NK-92 treated with Interleukin-12 subunit alpha and Interleukin-12 subunit beta, amount 100 ng/mL, for 24 hours (cell line): ENCODE data around the gene HCRT.
"Not testable (repeated sequence)": the region's sequence is repeated elsewhere in the genome, so short reads cannot be mapped to it uniquely, and the experiment has no call there.

ENCODE experiments used
- DNase-seq: peaks from one replicate; lab custom pipeline; 2025; lab: John Stamatoyannopoulos, UW

Gene HCRT, protein sequence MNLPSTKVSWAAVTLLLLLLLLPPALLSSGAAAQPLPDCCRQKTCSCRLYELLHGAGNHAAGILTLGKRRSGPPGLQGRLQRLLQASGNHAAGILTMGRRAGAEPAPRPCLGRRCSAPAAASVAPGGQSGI

GRCh38 chr17:42184713-42185620 lies at the start of gene HCRT:
TSS of gene HCRT (minus strand) at chr17:42185452. CDS start at chr17:42185365, 87 bp downstream.
- DNase-seq: no peak

- DNase-seq: no peak
Measured at GRCh38 chr17:42233994-42234393, 48.7 kb upstream of the HCRT start.

GRCh38 chr17:42233156-42233555 lies 47.9 kb upstream of the HCRT start:
- DNase-seq: no peak

DNA sequence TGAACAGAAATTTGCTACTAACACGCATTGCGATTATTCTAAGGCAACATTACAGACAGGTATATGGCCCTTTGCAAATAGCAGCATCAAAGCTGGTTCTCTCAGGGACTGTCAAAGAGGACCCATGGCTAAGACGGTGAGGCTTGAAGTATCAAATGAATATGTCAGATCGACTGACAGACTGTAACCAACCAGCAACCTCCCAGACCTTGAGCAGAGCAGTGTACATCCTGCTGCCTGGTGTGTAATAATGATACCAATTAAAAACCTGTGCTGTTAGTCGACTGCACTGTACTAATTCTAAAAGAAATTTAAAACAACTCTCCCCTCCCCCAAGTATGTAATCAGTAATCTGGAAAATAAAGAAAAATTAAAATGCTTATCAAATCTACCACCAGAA lies 45.0 kb upstream of the HCRT start:
- no peak for DNase-seq

GRCh38 chr17:42227849-42228700 lies 42.8 kb upstream of the HCRT start:
- no peak for DNase-seq

- DNase-seq: no peak
Measured at GRCh38 chr17:42225646-42226045, 40.4 kb upstream of the HCRT start.

GRCh38 chr17:42224651-42225050 lies 39.4 kb upstream of the HCRT start:
- DNase-seq: no peak

DNA sequence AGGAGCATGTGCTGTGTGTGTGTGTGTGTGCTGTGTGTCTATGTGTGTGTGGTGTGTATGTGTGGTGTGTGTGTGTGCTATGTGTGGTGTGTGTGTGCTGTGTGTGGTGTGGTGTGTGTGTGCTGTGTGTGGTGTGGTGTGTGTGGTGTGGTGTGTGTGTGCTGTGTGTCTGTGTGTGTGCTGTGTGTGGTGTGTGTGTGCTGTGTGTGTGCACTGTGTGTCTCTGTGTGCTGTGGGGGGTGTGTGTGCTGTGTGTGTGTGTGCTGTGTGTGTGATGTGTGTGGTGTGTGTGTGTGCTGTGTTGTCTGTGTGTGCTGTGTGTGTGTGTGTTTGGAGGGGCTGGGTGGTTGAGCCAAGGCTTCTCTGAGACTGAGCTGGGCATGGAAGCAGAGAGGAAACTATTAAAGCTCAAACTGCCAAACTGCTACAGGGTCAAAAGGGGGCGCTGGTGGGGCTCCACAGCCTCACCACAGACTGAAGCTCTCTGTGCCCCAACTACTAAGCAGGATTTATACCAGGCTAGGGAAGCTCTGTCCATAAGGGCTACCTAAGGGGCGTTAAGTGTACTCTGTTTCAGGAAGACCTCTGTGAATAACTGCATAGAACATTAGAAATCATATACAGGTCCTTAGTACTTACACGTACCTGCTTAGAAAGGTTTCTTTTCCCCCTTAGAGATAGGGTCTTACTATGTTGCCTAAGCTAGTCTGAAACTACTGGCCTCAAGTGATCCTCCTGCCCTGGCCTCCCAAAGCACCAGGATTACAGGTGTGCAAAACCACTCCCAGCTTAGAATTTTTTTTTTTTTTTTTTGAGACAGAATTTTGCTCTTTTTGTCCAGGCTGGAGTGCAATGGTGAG lies 36.9 kb upstream of the HCRT start:
- DNase-seq: no peak

- not testable (repeated sequence) for DNase-seq
Measured at GRCh38 chr17:42219280-42219679, 34.0 kb upstream of the HCRT start.

DNA sequence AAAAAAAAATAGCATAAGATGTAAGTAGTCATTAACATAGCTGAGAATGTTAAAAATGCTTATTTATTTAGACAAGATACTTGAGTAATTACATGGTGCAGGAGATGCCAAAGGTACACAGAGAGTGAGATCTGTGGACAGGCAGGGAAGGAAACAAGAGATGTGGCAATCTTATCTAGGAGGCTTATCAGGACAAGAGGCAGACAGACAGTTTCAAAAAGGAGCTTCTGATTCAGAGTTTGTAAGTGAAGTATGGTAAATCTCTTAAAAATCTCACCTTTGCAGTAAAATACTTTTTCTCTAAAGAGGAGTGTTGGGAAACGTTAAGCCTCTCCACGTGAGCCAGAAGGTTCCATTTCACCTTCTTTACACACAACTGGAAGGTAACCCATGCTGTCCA lies 28.9 kb upstream of the HCRT start:
- DNase-seq: no peak

DNA sequence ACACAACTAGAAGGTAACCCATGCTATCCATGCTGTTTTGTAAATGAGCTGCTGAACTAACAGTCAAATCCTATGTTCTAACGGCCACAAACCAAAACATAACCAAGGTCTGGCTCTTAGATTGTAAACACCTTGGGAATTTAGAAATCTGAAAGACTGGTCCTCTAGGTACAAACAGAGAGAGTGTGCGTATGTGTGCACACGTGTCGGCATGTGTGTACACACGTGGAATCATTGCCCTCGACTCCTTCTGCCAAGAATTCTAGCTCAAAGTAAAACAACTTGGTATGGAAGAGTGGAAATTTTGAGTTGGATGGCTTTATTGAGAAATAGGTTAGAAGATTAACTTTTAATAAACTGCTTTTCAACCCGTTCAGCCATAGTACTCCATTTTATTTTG lies 27.1 kb upstream of the HCRT start:
- DNase-seq: no peak

DNA sequence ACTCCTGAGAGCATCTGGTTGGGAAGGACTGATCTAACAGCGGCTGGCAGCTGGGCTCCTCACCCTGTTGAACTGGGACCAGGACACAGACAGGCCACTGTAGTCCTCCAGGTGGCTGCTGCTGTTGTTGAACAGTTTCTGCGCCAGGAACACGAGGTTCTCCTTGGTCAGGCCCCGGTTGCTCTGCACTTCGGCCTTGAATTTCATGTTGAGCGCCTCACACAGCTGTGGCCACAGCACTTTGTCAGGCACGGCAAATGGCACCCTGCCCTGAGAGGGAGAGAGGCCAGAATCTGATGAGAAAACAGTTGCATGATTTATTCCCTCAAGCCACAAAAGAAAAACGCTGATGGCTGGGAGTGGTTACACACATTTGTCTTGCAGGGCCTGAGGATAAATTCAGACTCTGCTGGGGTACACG lies 26.7 kb upstream of the HCRT start:
- DNase-seq: not testable (repeated sequence)

DNA sequence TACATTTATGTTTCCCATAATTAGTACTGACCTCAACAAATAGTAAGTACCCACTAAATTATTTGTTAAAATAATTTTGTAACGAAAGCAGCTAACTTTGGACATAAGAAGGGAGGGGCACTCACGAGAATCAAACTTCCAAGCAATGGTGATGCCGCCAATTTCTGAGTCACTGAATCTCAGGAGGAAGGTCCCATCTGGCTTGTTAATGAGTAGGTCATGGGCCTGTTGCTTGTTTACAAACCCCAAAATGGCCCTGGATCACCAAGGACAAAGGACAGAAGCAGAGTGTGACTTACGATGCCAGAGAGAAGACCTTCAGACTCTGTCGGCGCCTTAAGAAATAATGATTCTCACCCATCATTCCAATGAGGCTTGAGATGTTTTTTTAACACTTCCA lies 24.8 kb upstream of the HCRT start:
- DNase-seq: no peak

- DNase-seq: not testable (repeated sequence)
Measured at GRCh38 chr17:42206153-42206612, 20.9 kb upstream of the HCRT start.

- DNase-seq: no peak
Measured at GRCh38 chr17:42203354-42203753, 18.1 kb upstream of the HCRT start.

GRCh38 chr17:42202696-42203095 lies 17.4 kb upstream of the HCRT start:
- DNase-seq: no peak

- no peak for DNase-seq
Measured at GRCh38 chr17:42202159-42202558, 16.9 kb upstream of the HCRT start.

DNA sequence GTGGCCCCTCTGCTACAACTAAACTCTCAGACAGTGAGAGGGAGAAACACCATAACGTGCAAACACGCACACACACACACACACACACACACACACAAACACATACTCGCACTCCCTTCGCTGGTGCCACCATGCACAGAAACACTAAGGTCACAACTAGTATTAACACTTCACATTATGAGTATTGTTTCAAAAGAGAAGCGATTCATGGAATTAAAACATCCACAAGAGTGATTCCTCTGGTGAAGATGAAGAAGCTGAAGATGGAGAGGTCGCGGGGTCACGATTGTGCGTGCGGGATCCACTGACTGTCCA lies 16.2 kb upstream of the HCRT start:
- no peak for DNase-seq

DNA sequence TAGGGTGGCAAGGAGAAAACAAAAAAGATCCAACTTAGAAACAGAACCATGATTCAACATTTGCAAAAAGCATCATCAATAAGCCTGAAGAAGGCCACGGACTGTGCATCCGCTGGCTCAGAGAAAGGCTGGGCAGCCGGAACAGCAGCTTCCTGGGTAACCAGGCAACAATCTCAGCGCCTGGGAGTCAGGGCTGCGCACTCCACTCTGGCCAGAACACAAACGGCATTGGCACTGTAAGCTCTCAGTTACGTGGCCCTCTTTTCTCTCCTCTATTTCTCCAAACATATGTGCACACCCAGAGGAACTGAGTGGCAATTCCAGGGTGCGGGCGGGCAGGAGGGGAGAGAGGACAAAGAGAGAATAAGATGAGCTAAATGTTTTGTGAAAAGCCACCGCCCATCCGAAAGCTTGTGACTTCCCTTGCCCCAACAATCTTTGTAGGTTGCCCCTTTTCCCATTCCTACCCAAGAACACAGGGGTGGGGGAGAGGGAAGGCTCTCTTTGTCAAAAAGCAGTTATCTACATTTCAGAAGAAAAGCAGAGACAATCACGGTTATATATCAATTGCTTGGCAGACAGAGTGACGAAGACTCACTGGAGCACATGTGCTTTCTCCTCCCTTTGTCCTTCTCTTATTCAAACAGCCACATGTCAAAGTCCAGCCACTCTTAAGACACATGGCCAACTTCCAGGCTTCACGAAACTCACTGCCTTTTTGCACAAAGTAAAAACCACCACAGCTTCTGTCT lies 15.6 kb upstream of the HCRT start:
- DNase-seq: no peak

DNA sequence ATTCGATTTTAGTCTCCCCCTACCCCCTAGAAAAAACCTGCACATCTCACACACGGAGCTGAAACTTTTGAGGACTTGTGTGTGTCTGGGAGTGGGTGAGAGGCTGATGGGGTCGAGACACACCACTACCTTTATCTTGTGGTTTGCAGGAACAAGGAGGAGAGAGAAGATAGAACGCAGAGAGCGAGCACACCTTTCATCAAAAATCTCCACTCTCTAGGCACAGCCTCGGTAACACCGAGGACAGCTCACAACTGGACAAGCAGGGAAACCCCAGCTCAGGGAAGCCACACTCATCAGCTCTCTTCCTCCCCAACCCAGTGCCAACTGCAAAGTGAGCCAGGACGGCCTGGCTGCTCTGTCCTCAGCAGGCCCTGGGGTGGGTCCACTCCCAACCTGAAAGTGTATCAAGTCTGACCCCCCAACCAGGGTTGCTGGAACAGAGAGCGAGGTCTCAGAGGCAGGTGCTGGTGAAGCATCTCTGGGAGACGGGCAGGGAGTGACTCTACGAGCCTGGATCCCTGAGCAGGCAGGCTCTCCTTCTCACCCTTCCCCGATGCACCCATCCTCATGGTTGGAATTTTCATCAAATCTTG lies 14.3 kb upstream of the HCRT start:
- no peak for DNase-seq

DNA sequence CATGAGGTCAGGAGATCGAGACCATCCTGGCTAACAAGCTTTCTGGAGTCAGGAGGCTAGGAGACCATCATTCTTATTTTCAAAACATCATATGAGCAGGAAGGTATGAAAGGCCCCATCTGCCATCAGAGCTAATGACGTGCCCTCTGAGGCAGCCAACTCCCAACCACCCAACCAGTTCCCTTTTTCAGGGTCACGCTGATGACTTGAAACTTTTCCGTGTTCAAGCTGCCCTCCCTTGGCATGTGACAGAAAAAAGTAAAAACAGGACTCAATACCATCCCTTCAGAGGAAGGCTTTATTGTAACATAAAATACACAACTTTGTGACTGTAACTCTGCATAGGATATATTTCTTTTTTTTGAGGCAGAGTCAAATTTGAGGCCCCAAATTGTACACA lies 13.6 kb upstream of the HCRT start:
- no peak for DNase-seq
